IMR-90 (cell line): ENCODE measurements around the gene ST6GAL2. TPM values are rescaled to one million over a fixed set of nuclear protein-coding genes. Genes with fewer than 3 reads are reported as not detected.

Experiments
- ATAC-seq: fragments of 200-7000 bp; cut with Tn5 transposase; 2 replicates; pipeline ENCODE4 v1.9.1; 2020; ENCODE audit warnings: low read depth, mild to moderate bottlenecking, moderate library complexity
- BruUV-seq: library from RNA; stranded (reverse); fragments of 400-500 nt; replicated peaks from 2 replicates; lab custom pipeline; 2021; lab: Mats Ljungman, UMichigan
- CTCF ChIA-PET: fragments of 300-600 bp; formaldehyde crosslinking; extraction: SDS; loops from one replicate; lab custom pipeline; 2021; ENCODE audit warnings: antibody characterized with exemption; lab: Yijun Ruan, JAX
- POLR2A ChIA-PET: fragments of 300-600 bp; sonication (Branson Sonifier 250); formaldehyde crosslinking; loops from one replicate; lab custom pipeline; 2022; ENCODE audit warnings: antibody characterized with exemption; ENCODE audit not compliant: unreplicated experiment; lab: Charles Lee
- DNase-seq: peaks from one replicate; pipeline ENCODE4 v3.0.0; 2013
- H2AFZ ChIP-seq: replicated peaks from 2 replicates; pipeline ENCODE3; 2013; ENCODE audit warnings: low read length, mild to moderate bottlenecking; ENCODE audit not compliant: poor library complexity
- H2AK5ac ChIP-seq: 2 replicates; pipeline ENCODE4 v1.6.1; 2013; ENCODE audit warnings: low read depth, low read length, inconsistent platforms
- H2AK9ac ChIP-seq: replicated peaks from 2 replicates; pipeline ENCODE3; 2013; ENCODE audit warnings: mild to moderate bottlenecking, low read depth, low read length, moderate library complexity; ENCODE audit not compliant: poor library complexity
- H2BK120ac ChIP-seq: 2 replicates; pipeline ENCODE4 v1.6.1; 2013; ENCODE audit warnings: low read depth, low read length, inconsistent platforms
- H2BK15ac ChIP-seq: 3 replicates; pipeline ENCODE4 v1.6.1; 2013; ENCODE audit warnings: low read depth, low read length, inconsistent platforms
- H2BK20ac ChIP-seq: 2 replicates; pipeline ENCODE4 v1.6.1; 2013; ENCODE audit warnings: low read depth, mild to moderate bottlenecking, inconsistent platforms, low read length, moderate library complexity
- H2BK5ac ChIP-seq: 2 replicates; pipeline ENCODE4 v1.6.1; 2013; ENCODE audit warnings: mild to moderate bottlenecking, low read depth, low read length, inconsistent platforms; ENCODE audit not compliant: poor library complexity, severe bottlenecking
- H3K14ac ChIP-seq: replicated peaks from 2 replicates; pipeline ENCODE4 v1.6.1; 2013; ENCODE audit warnings: low read depth, low read length, inconsistent platforms
- H3K18ac ChIP-seq: 2 replicates; pipeline ENCODE4 v1.6.1; 2013; ENCODE audit warnings: low read depth, low read length, control low read depth
- H3K23ac ChIP-seq: 2 replicates; pipeline ENCODE4 v1.6.1; 2013; ENCODE audit warnings: low read depth, low read length, inconsistent platforms
- H3K27ac ChIP-seq: 2 replicates; pipeline ENCODE4 v1.5.1; 2013; ENCODE audit warnings: mild to moderate bottlenecking, control low read depth, low read length; ENCODE audit not compliant: insufficient read depth
- H3K27me3 ChIP-seq: 2 replicates; pipeline ENCODE4 v1.6.1; 2013; ENCODE audit warnings: low read length; ENCODE audit not compliant: control insufficient read depth, insufficient read depth
- H3K36me3 ChIP-seq: 2 replicates; pipeline ENCODE4 v1.6.1; 2013; ENCODE audit warnings: low read length, mixed read lengths; ENCODE audit not compliant: control insufficient read depth, insufficient read depth
- H3K4ac ChIP-seq: 2 replicates; pipeline ENCODE4 v1.6.1; 2013; ENCODE audit warnings: low read depth, low read length, inconsistent platforms
- H3K4me1 ChIP-seq: 2 replicates; pipeline ENCODE4 v1.6.1; 2013; ENCODE audit warnings: low read length, mixed read lengths; ENCODE audit not compliant: control insufficient read depth, insufficient read depth
- H3K4me2 ChIP-seq: 2 replicates; pipeline ENCODE4 v1.6.1; 2013; ENCODE audit warnings: low read depth, mild to moderate bottlenecking, control low read depth, low read length, moderate library complexity
- H3K4me3 ChIP-seq: 2 replicates; pipeline ENCODE4 v1.5.1; 2013; ENCODE audit warnings: low read depth, mild to moderate bottlenecking, control low read depth, low read length, moderate library complexity; ENCODE audit not compliant: insufficient read depth
- H3K56ac ChIP-seq: 2 replicates; pipeline ENCODE4 v1.6.1; 2013; ENCODE audit warnings: low read length, inconsistent platforms; ENCODE audit not compliant: insufficient read depth; ENCODE audit errors: extremely low read depth
- H3K79me1 ChIP-seq, 2 experiments: 2 replicates each; pipeline ENCODE4 v1.6.1; 2013; ENCODE audit warnings: low read length in 2 of 2, inconsistent platforms in 1 of 2, low read depth in 1 of 2
- H3K9ac ChIP-seq: 2 replicates; pipeline ENCODE4 v1.6.1; 2013; ENCODE audit warnings: low read depth, low read length, control low read depth
- H3K9me1 ChIP-seq: 2 replicates; pipeline ENCODE4 v1.6.1; 2013; ENCODE audit warnings: low read length, inconsistent platforms; ENCODE audit not compliant: insufficient read depth
- H3K9me3 ChIP-seq: 2 replicates; pipeline ENCODE4 v1.6.1; 2013; ENCODE audit warnings: low read length; ENCODE audit not compliant: control insufficient read depth, insufficient read depth
- H4K20me1 ChIP-seq: 2 replicates; pipeline ENCODE4 v1.6.1; 2013; ENCODE audit warnings: low read length, inconsistent platforms; ENCODE audit not compliant: insufficient read depth
- H4K5ac ChIP-seq: 2 replicates; pipeline ENCODE4 v1.6.1; 2013; ENCODE audit warnings: mild to moderate bottlenecking, low read depth, low read length, control low read depth
- H4K8ac ChIP-seq, 2 experiments: 2 replicates each; pipeline ENCODE4 v1.6.1; 2013; ENCODE audit warnings: low read depth in 2 of 2, low read length in 2 of 2, control low read depth in 1 of 2, inconsistent platforms in 1 of 2
- H4K91ac ChIP-seq: 2 replicates; pipeline ENCODE4 v1.6.1; 2013; ENCODE audit warnings: low read depth, low read length, inconsistent platforms; ENCODE audit not compliant: insufficient read depth
- BHLHE40 ChIP-seq: fragments of 150-350 bp; IDR thresholded peaks from 2 replicates; pipeline ENCODE4 v1.6.1; 2016; ENCODE audit warnings: mild to moderate bottlenecking, low read depth, low read length
- CEBPB ChIP-seq: IDR thresholded peaks from 2 replicates; pipeline ENCODE4 v1.6.1; 2012; ENCODE audit warnings: low read depth, low read length, improper control_type of control experiment
- ELK1 ChIP-seq: fragments of 150-350 bp; IDR thresholded peaks from 2 replicates; pipeline ENCODE4 v1.6.1; 2016; ENCODE audit warnings: low read depth, mild to moderate bottlenecking, low read length, moderate library complexity, borderline replicate concordance
- MXI1 ChIP-seq: IDR thresholded peaks from 2 replicates; pipeline ENCODE4 v1.6.1; 2012; ENCODE audit warnings: low read depth, mild to moderate bottlenecking, low read length, moderate library complexity, borderline replicate concordance
- POLR2A ChIP-seq: IDR thresholded peaks from 2 replicates; pipeline ENCODE4 v1.6.1; 2012; ENCODE audit warnings: mild to moderate bottlenecking, low read depth, low read length
- SMC3 ChIP-seq: fragments of 150-350 bp; IDR thresholded peaks from 2 replicates; pipeline ENCODE4 v1.6.1; 2016; ENCODE audit warnings: low read depth, mild to moderate bottlenecking, antibody characterized with exemption, low read length, moderate library complexity
- WGBS, 2 experiments: methylation state at CpG; one replicate each; pipeline versions ENCODE4 v1.1.5 to v1.1.7; 2013; ENCODE audit warnings: missing lambda C conversion rate in 2 of 2; ENCODE audit not compliant: insufficient read length in 1 of 2; ENCODE audit errors: extremely low coverage in 2 of 2; 5-methylcytosine and 5-hydroxymethylcytosine counted together
- dilution Hi-C: fragments of 300-500 bp; cut with HindIII; formaldehyde crosslinking; loops from one replicate; pipeline ENCODE4 v1.14.3; 2018; ENCODE audit warnings: low sequenced_read_pairs; ENCODE audit not compliant: unreplicated experiment
- in situ Hi-C: fragments of 300-500 bp; cut with MboI; formaldehyde crosslinking; loops from 3 replicates; pipeline ENCODE4 v1.14.3; 2019; ENCODE audit warnings: low sequenced_read_pairs, inconsistent platforms, mixed read lengths
- intact Hi-C: fragments of 100-400 bp; cut with micrococcal nuclease; formaldehyde crosslinking; loops from 2 replicates; pipeline ENCODE4 v1.10.0; 2022
- polyA plus RNA-seq, 3 experiments: library from polyadenylated mRNA; depleted of rRNA; stranded (reverse); fragments of >200 nt; gene quantifications; 2 replicates each; pipeline ENCODE4 v1.2.3, GENCODE V29; 2012; ENCODE audit warnings: low replicate concordance in 1 of 3
- total RNA-seq: library from RNA; depleted of rRNA; stranded (reverse); fragments of >200 nt; gene quantifications from 2 replicates; pipeline ENCODE4 v1.2.3, GENCODE V29; 2012
- TF ChIP-seq, protein P1 (sequence below): conservative IDR thresholded peaks from 2 replicates; pipeline ENCODE4 v1.5.1; 2012; ENCODE audit warnings: mild to moderate bottlenecking, low read depth, low read length, improper control_type of control experiment

The ST6GAL2 gene
- total and polyA plus RNA-seq, 2 of the 4 experiments (the other 2 are of a cell fraction), result not detected

DNA sequence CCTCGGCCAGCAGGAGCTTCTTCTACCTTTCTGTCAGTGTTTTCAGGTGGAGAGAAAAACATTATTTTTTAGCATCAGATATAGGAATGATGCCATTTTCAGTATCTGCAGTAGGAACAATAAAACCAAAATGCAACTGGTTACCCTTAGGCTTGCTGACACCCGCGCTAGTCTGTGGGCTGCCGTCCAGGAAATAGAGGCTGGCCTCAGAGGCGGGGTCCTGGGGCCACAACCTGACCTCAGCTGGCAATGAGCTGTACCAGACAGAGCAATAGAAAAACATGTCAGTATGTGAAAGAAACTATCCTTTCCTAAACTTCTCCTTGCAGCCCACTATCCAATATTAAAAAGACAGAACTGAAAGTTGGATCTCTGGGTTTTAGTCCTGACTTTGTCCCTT lies 4.6 kb upstream of the ST6GAL2 start:
- H2BK120ac ChIP-seq, result no peak overlapping the region
- ChIA-PET POLR2A (no interaction called here), CTCF (no interaction called here)
- H3K4me1 ChIP-seq, result no peaks in the 10 kb centered on the region
- H3K9ac ChIP-seq, result no peak overlapping the region
- DNase-seq (no peak), ATAC-seq (no peak)
- no peak for TF ChIP-seq POLR2A
- TF ChIP-seq ELK1, result no peak
- TF ChIP-seq SMC3, result no peak
- no peak for TF ChIP-seq MXI1
- no peak for TF ChIP-seq CEBPB
- TF ChIP-seq BHLHE40, result no peak
- TF ChIP-seq, protein P1, sequence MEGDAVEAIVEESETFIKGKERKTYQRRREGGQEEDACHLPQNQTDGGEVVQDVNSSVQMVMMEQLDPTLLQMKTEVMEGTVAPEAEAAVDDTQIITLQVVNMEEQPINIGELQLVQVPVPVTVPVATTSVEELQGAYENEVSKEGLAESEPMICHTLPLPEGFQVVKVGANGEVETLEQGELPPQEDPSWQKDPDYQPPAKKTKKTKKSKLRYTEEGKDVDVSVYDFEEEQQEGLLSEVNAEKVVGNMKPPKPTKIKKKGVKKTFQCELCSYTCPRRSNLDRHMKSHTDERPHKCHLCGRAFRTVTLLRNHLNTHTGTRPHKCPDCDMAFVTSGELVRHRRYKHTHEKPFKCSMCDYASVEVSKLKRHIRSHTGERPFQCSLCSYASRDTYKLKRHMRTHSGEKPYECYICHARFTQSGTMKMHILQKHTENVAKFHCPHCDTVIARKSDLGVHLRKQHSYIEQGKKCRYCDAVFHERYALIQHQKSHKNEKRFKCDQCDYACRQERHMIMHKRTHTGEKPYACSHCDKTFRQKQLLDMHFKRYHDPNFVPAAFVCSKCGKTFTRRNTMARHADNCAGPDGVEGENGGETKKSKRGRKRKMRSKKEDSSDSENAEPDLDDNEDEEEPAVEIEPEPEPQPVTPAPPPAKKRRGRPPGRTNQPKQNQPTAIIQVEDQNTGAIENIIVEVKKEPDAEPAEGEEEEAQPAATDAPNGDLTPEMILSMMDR, result no peak
- no peak overlapping the region for H3K18ac ChIP-seq
- no peak overlapping the region for H3K4me3 ChIP-seq
- H4K5ac ChIP-seq, result no peak overlapping the region
- no peak overlapping the region for H2AK5ac ChIP-seq
- no peak overlapping the region for H4K91ac ChIP-seq
- H2AK9ac ChIP-seq, result no peak overlapping the region
- intact Hi-C loops, result no loop called here
- H3K4me2 ChIP-seq, result no peak overlapping the region
- H2BK5ac ChIP-seq, result no peak overlapping the region
- H3K56ac ChIP-seq, result no peak overlapping the region
- no peak overlapping the region for H3K4ac ChIP-seq
- WGBS, 2 experiments, result no CpG with 5 or more reads among the region's 5 CpGs
- in situ Hi-C loops, result no loop called here
- dilution Hi-C loops, result no loop called here
- no peaks in the 10 kb centered on the region for H3K79me1 ChIP-seq
- no peaks in the 10 kb centered on the region for H3K9me1 ChIP-seq
- H2BK15ac ChIP-seq, result no peak overlapping the region
- no peak overlapping the region for H3K27ac ChIP-seq
- BruUV-seq, result no TSS peak
- H3K27me3 ChIP-seq, result peaks cover 4% of the 10 kb centered on the region
- no peaks in the 10 kb centered on the region for H3K36me3 ChIP-seq
- no peak overlapping the region for H3K23ac ChIP-seq
- no peak overlapping the region for H2AFZ ChIP-seq
- H3K9me3 ChIP-seq, result no peaks in the 10 kb centered on the region; the same call in 1 of the 2 replicates
- H4K8ac ChIP-seq, result no peak overlapping the region
- H4K20me1 ChIP-seq, result no peaks in the 10 kb centered on the region
- H2BK20ac ChIP-seq, result no peak overlapping the region
- no peak overlapping the region for H3K14ac ChIP-seq
